H9 (cell line): Measurements from ENCODE around the gene CLDN20. TPM values are rescaled to one million over a fixed set of nuclear protein-coding genes. Genes with fewer than 3 reads are reported as not detected.
A peak's percentile ranks its signal among the peaks of the same experiment; 100 is the strongest.

Experiments used
- DNase-seq: peaks from one replicate; pipeline ENCODE4 v3.0.0-alpha.2; 2017
- H2AFZ ChIP-seq: one replicate; pipeline ENCODE4 v1.6.1; 2013; ENCODE audit warnings: mild to moderate bottlenecking, low read length, control low read depth, moderate library complexity
- H2AK5ac ChIP-seq: 2 replicates; pipeline ENCODE4 v1.6.1; 2013; ENCODE audit warnings: low read length, control low read depth, mixed read lengths; ENCODE audit not compliant: insufficient read length
- H2BK120ac ChIP-seq: one replicate; pipeline ENCODE4 v1.6.1; 2013; ENCODE audit warnings: low read depth, mild to moderate bottlenecking, low read length, control low read depth, inconsistent platforms; ENCODE audit not compliant: poor library complexity, severe bottlenecking
- H2BK12ac ChIP-seq: 2 replicates; pipeline ENCODE4 v1.6.1; 2013; ENCODE audit warnings: low read length, control low read depth, mixed read lengths, low read depth; ENCODE audit not compliant: insufficient read length
- H2BK15ac ChIP-seq: 2 replicates; pipeline ENCODE4 v1.6.1; 2013; ENCODE audit warnings: low read depth, low read length, control low read depth
- H2BK20ac ChIP-seq: one replicate; pipeline ENCODE4 v1.6.1; 2013; ENCODE audit warnings: low read depth, mild to moderate bottlenecking, low read length, control low read depth, inconsistent platforms; ENCODE audit not compliant: poor library complexity, severe bottlenecking
- H2BK5ac ChIP-seq: 2 replicates; pipeline ENCODE4 v1.6.1; 2013; ENCODE audit warnings: low read length, control low read depth, mixed read lengths; ENCODE audit not compliant: insufficient read length
- H3K14ac ChIP-seq: 2 replicates; pipeline ENCODE4 v1.6.1; 2013; ENCODE audit warnings: low read length, control low read depth; ENCODE audit not compliant: insufficient read depth
- H3K18ac ChIP-seq: 2 replicates; pipeline ENCODE4 v1.6.1; 2013; ENCODE audit warnings: low read depth, mild to moderate bottlenecking, mixed read lengths, low read length, control low read depth; ENCODE audit not compliant: insufficient read length
- H3K23ac ChIP-seq: 2 replicates; pipeline ENCODE4 v1.6.1; 2013; ENCODE audit warnings: low read length, control low read depth, mixed read lengths, low read depth; ENCODE audit not compliant: insufficient read length
- H3K23me2 ChIP-seq: 2 replicates; pipeline ENCODE4 v1.6.1; 2013; ENCODE audit warnings: low read depth, mild to moderate bottlenecking, mixed read lengths, low read length, control low read depth; ENCODE audit not compliant: insufficient read length, poor library complexity, severe bottlenecking
- H3K27ac ChIP-seq: 2 replicates; pipeline ENCODE4 v1.5.1; 2013; ENCODE audit warnings: low read length, control low read depth, mixed read lengths, low read depth; ENCODE audit not compliant: insufficient read length
- H3K27me3 ChIP-seq: 2 replicates; pipeline ENCODE4 v1.6.1; 2013; ENCODE audit warnings: low read length, control low read depth, inconsistent platforms; ENCODE audit not compliant: insufficient read depth
- H3K4ac ChIP-seq: 2 replicates; pipeline ENCODE4 v1.6.1; 2013; ENCODE audit warnings: low read depth, mild to moderate bottlenecking, control low read depth, inconsistent platforms, low read length, moderate library complexity
- H3K4me1 ChIP-seq: 2 replicates; pipeline ENCODE4 v1.6.1; 2013; ENCODE audit warnings: low read length, control low read depth, inconsistent platforms; ENCODE audit not compliant: insufficient read depth
- H3K4me2 ChIP-seq: 2 replicates; pipeline ENCODE4 v1.6.1; 2013; ENCODE audit warnings: low read length, control low read depth, mixed read lengths; ENCODE audit not compliant: insufficient read length, insufficient read depth
- H3K56ac ChIP-seq: 2 replicates; pipeline ENCODE4 v1.6.1; 2013; ENCODE audit warnings: low read depth, mild to moderate bottlenecking, mixed read lengths, low read length, control low read depth; ENCODE audit not compliant: insufficient read length
- H3K79me1 ChIP-seq: 2 replicates; pipeline ENCODE4 v1.6.1; 2013; ENCODE audit warnings: low read depth, mild to moderate bottlenecking, moderate library complexity, low read length, control low read depth, inconsistent platforms; ENCODE audit not compliant: insufficient read depth, poor library complexity, severe bottlenecking
- H3K79me2 ChIP-seq: 2 replicates; pipeline ENCODE4 v1.6.1; 2013; ENCODE audit warnings: low read length, control low read depth, inconsistent platforms; ENCODE audit not compliant: insufficient read depth
- H3K9ac ChIP-seq: 2 replicates; pipeline ENCODE4 v1.6.1; 2013; ENCODE audit warnings: low read length, control low read depth, mixed read lengths; ENCODE audit not compliant: insufficient read length; ENCODE audit errors: extremely low read depth
- H3K9me3 ChIP-seq: one replicate; pipeline ENCODE4 v1.6.1; 2013; ENCODE audit warnings: low read depth, low read length, inconsistent platforms; ENCODE audit not compliant: control insufficient read depth
- H3T11ph ChIP-seq: one replicate; pipeline ENCODE4 v1.6.1; 2013; ENCODE audit warnings: mild to moderate bottlenecking, low read length, control low read depth, inconsistent platforms
- H4K20me1 ChIP-seq: one replicate; pipeline ENCODE4 v1.6.1; 2013; ENCODE audit not compliant: control insufficient read depth, insufficient read length, insufficient read depth
- H4K5ac ChIP-seq: 2 replicates; pipeline ENCODE4 v1.6.1; 2013; ENCODE audit warnings: low read depth, mild to moderate bottlenecking, mixed read lengths, low read length, control low read depth; ENCODE audit not compliant: insufficient read length
- H4K8ac ChIP-seq: replicated peaks from 2 replicates; pipeline ENCODE4 v1.6.1; 2013; ENCODE audit warnings: low read length, control low read depth, mixed read lengths, low read depth; ENCODE audit not compliant: insufficient read length
- H4K91ac ChIP-seq: 2 replicates; pipeline ENCODE4 v1.6.1; 2013; ENCODE audit warnings: low read depth, mild to moderate bottlenecking, moderate library complexity, mixed read lengths, low read length, control low read depth; ENCODE audit not compliant: insufficient read length
- H3K27ac Mint-ChIP-seq, 3 experiments: 2 replicates in 2 of 3; 3 replicates in 1 of 3; pipeline ENCODE4 v1.8.0; 2020 to 2021; ENCODE audit warnings: mixed read lengths in 3 of 3, mild to moderate bottlenecking in 1 of 3, moderate library complexity in 1 of 3
- H3K27me3 Mint-ChIP-seq: 2 replicates; pipeline ENCODE4 v1.8.0; 2021; ENCODE audit warnings: low read depth, mild to moderate bottlenecking, moderate library complexity, mixed read lengths
- H3K36me3 Mint-ChIP-seq, 3 experiments: 2 replicates in 2 of 3; 3 replicates in 1 of 3; pipeline ENCODE4 v1.8.0; 2020 to 2021; ENCODE audit warnings: low read depth in 3 of 3, mixed read lengths in 3 of 3; ENCODE audit not compliant: insufficient read depth in 1 of 3
- H3K4me1 Mint-ChIP-seq, 2 experiments: 2 replicates each; pipeline ENCODE4 v1.8.0; 2020; ENCODE audit warnings: mixed read lengths in 2 of 2
- H3K4me3 Mint-ChIP-seq, 2 experiments: 2 replicates in 1 of 2; 3 replicates in 1 of 2; pipeline ENCODE4 v1.8.0; 2020 to 2021; ENCODE audit warnings: mild to moderate bottlenecking in 2 of 2, mixed read lengths in 2 of 2, moderate library complexity in 1 of 2
- H3K9me3 Mint-ChIP-seq, 2 experiments: 2 replicates in 1 of 2; 3 replicates in 1 of 2; pipeline ENCODE4 v1.8.0; 2020; ENCODE audit warnings: mild to moderate bottlenecking in 2 of 2, mixed read lengths in 2 of 2, moderate library complexity in 1 of 2
- CTCF ChIP-seq: fragments of 200-600 bp; sonication (generic); conservative IDR thresholded peaks from 3 replicates; pipeline ENCODE4 v1.8.0; 2021; ENCODE audit warnings: antibody characterized with exemption, mild to moderate bottlenecking
- WGBS: extraction: QIAGEN DNeasy Blood & Tissue Kit; methylation state at CpG from one replicate; pipeline ENCODE4 v1.1.7; 2013; ENCODE audit warnings: missing lambda C conversion rate, low lambda C conversion rate, mixed read lengths; ENCODE audit not compliant: insufficient read length; ENCODE audit errors: extremely low coverage; 5-methylcytosine and 5-hydroxymethylcytosine counted together
- total RNA-seq: library from RNA; stranded (reverse); gene quantifications from 2 replicates; pipeline ENCODE4 v1.2.1, GENCODE V29; 2021

The CLDN20 gene
- total RNA-seq, 1 experiment from 2014 or later = not detected

DNA sequence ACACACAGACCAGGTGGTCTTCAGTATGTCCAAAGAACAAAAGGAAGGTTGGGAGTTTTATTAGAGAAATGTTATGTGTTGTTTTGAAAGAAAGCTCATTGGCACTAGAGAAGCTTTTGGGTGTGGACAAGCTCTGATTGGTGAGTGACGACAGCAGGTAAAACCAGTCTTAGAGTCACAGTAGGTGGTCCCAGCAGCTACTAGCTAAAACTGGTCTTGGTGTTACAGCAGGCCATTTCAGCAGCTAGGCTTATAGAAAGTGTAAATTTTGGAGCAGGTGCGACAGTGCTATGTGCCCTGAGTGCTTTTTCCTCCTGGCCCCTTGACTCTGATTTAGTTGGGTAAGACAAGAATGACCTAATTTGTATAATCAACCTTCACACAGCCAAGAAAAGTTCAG is 3.6 kb downstream of the CLDN20 start:
- Histone ChIP-seq H3K79me1 (no peaks in the 10 kb centered on the region), H2BK12ac (no peak overlapping the region), H3K14ac (no peak overlapping the region), H2AK5ac (no peak overlapping the region), H2BK120ac (no peak overlapping the region), H2AFZ (no peak overlapping the region), H4K20me1 (no peaks in the 10 kb centered on the region), H3K56ac (no peak overlapping the region), H3K9me3 (no peaks in the 10 kb centered on the region), H4K8ac (no peak overlapping the region), H2BK5ac (no peak overlapping the region), H3K4ac (no peak overlapping the region), H2BK20ac (no peak overlapping the region), H3T11ph (no peak overlapping the region), H3K4me2 (no peak overlapping the region), H2BK15ac (no peak overlapping the region), H4K91ac (no peak overlapping the region), H3K27me3 (no peaks in the 10 kb centered on the region), H4K5ac (no peak overlapping the region), H3K9ac (no peak overlapping the region), H3K27ac (no peak overlapping the region), H3K18ac (no peak overlapping the region), H3K4me1 (0 out of 2 replicates have a peak, but pooled peaks cover 1% of the 10 kb centered on the region), H3K79me2 (0 out of 2 replicates have a peak, but pooled peaks cover 3% of the 10 kb centered on the region), H3K23ac (no peak overlapping the region), H3K23me2 (no peaks in the 10 kb centered on the region)
- no CpG with 5 or more reads among the region's 2 CpGs for WGBS
- Mint-ChIP-seq H3K27me3 (no peaks in the 10 kb centered on the region), H3K27ac (peak overlapping the region in 2 of 3 experiments; percentile 13 to 63; a peak in 2 of 7 replicates), H3K9me3 (peaks cover 0 to 3% of the 10 kb centered on the region in 2 experiments; a peak in 2 of 5 replicates), H3K36me3 (peaks cover 23 to 45% (median 28%) of the 10 kb centered on the region in 3 experiments), H3K4me1 (peaks cover 16 to 23% of the 10 kb centered on the region in 2 experiments), H3K4me3 (no peak overlapping the region)
- no peak for TF ChIP-seq CTCF
- DNase-seq = no peak
